ENCODE data around the gene UMAD1.
"Not testable (repeated sequence)": the region's sequence is repeated elsewhere in the genome, so short reads cannot be mapped to it uniquely, and the experiment has no call there.

The UMAD1 gene

GRCh38 chr7:7808156-7808555, 167.6 kb downstream of the UMAD1 start:
- no peak for DNase-seq

DNA sequence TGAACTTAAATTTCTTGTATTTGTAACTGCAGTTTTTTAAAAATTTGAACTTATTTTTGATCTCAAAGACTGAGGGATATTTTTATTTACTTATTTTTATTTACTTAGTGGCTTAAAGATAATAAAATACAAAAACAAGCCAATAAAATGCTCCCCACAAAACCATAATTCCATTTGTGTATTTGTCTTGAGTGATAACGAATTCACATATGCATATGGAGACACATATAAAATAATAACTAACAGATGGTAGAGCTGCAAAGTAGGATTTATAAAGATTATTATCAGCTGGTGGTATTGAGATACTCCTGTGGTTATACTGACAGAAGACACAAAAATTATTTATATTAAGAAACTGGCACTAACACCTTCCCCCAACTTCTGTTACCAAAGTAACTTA, 168.1 kb downstream of the UMAD1 start:
- DNase-seq = no peak

- DNase-seq = no peak
These were observed 169.8 kb downstream of the UMAD1 start for GRCh38 chr7:7810380-7810779.

DNA sequence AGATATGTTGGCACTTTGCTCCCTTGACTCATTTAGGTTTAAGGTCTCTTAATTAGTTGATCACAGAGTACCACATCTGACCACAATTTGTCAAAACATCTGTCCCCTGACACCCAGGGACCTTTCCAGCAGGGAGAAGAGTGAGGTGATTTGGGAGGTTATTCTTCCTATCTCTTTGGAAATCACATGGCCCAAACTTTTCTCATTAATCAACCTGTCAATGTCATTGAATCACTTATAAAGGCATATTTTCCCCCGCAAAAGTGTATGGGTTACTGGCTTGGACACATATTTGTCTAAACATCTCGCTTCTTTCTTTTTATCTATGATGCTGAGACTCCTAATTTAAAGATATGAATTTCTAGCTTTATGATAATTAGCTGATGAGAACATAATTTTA, 170.3 kb downstream of the UMAD1 start:
- DNase-seq = no peak

GRCh38 chr7:7812112-7812511, 171.6 kb downstream of the UMAD1 start:
- DNase-seq = peak; percentile 62

- DNase-seq = no peak
These were observed 174.8 kb downstream of the UMAD1 start for GRCh38 chr7:7815395-7815794.

DNA sequence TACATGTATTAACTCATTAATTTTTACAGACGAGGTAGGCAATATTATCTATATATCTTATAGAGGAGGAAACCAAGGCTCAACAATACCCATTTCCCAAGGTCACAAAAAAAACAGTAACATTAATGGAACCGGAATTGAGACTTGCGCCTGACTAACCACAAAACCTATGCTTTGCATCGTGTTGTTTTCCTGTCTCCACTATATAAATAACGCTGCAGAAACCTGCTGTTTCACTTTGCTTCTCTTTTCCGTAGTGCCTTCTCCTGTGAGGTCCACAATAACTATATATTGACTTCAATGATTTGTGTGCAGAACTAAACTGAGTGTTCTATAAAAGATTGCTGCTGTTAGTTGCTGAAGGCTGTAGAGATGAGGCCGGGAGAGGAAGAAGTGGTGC, 175.5 kb downstream of the UMAD1 start:
- no peak for DNase-seq

DNA sequence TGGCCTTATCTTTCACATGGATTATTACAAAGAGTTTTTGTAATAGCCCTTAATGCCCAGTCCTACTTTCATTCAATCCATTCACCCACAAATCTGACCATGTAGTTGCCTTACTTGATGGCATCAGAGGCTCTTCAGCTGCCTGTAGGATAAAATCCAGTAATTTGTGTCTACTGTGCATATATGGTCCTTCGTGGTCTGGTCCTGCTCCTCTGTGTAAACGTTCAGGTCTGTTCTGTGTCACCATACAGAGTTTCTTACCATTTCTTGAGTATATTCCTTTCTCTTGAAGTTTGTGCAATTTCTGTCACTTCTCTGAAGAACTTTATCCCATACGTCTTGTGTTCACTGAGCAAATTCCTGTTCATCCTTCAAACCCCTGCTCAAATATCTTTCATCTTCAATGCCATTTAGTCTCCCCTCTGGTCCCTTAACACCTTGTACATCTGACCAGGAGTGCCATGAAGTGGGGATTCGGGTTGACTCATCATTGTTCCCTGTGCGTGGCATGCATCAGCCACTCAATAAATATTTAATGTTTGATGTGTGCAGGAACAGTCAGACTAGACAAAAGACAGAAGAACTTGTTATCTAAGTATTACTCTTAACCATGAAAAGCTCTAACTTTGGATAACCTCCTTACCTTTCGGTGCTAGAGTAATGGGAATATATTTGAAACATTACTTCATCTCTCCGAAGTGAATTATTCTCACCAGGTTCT, 176.4 kb downstream of the UMAD1 start:
- no peak for DNase-seq

GRCh38 chr7:7817748-7818147, 177.2 kb downstream of the UMAD1 start:
- no peak for DNase-seq

- DNase-seq = not testable (repeated sequence)
These were observed 177.6 kb downstream of the UMAD1 start for GRCh38 chr7:7818179-7818578.

GRCh38 chr7:7819442-7820247, 179.1 kb downstream of the UMAD1 start:
- DNase-seq = no peak

DNA sequence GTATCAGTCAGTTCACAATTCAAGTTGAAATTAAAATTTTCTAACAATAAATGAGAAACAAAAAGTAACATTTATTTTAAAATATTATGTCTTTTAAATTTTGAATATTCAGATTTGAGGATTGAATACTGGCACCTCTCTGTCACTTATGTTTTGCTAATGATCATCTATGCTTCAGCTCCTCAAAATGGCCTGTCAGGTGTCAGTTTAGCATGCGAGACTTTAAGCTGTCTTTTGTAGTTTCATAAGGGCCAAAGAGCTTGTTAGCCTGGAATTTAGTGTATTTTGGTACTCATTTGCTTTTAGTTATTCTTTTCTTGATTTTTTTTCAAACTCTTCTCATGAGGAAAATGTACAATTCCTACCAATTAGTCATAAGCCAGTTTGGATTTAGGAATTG, 179.9 kb downstream of the UMAD1 start:
- DNase-seq = no peak

DNA sequence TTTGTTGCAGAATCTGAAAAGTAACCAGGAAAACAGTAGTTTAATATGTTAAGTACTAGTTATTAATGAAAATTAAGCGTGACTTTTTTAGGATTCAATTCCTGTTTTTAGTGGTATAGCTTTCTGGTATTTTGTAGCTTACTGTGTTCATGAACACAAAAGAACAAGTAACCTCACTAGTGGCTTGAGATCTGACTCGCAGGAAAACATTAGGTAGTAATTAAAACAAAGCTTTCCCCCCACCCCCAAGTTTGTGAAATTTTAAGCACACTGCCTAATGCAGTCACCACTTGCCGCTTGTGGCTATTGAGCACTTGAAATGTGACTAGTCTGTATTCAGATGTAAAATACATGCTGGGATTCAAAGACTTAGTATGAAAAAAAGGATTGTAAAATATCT, 180.4 kb downstream of the UMAD1 start:
- no peak for DNase-seq

- DNase-seq = no peak
These were observed 181.0 kb downstream of the UMAD1 start for GRCh38 chr7:7821517-7821916.

- DNase-seq = not testable (repeated sequence)
These were observed 184.7 kb downstream of the UMAD1 start for GRCh38 chr7:7825294-7825693.

DNA sequence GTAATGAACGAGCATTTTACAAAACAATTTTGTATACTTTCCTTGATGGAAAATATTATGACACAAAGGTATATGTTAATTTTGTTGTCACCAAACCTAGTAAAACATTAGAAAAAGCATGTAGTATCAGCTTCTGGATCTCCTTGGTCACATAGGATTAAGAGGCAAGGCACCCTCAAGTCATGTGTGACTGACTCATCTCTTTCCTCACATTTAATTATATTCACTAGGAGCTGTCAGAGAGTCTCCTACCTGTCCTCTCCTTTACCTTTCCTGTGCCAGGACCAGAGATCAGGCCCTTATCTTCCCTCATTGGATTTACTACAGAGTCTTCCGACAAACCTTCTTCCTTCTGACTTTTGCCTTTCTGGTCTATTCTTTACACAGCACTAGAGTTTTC, 189.1 kb downstream of the UMAD1 start:
- no peak for DNase-seq

DNA sequence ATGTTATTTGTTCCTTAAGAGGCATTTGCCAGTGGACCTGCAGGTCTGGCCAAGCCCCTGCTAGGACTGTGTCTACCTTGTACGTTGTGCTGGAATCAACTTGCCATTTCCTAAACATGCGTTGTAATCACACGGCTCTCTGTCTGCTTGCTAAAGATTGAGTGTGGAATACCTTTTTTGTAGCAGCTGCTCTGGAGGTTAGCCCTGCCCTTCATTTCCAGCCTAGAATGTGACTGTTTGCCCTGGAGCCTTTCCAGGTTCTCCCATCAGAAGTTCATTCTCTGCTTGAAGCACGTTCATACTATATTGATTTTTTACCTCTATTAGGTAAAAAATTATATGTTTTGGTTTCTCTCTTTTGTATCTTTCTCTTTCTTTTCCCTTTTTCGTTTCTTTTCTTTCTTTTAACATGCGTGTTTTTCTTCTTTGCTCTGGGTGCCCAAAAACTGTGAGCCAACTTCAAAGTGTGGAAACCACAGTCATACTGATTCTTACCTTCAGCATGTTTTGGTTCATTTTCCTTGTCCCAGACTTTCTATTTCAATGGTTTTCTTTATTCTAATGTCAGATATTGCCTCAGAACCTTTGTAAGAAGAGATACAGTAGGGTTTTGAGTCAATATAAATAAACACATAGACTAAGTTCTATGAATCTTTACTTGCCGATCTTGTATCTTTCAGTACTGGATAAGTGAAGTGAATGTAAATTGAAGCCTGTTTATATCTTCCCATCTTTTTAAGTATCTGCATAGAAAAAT, 189.7 kb downstream of the UMAD1 start:
- no peak for DNase-seq

DNA sequence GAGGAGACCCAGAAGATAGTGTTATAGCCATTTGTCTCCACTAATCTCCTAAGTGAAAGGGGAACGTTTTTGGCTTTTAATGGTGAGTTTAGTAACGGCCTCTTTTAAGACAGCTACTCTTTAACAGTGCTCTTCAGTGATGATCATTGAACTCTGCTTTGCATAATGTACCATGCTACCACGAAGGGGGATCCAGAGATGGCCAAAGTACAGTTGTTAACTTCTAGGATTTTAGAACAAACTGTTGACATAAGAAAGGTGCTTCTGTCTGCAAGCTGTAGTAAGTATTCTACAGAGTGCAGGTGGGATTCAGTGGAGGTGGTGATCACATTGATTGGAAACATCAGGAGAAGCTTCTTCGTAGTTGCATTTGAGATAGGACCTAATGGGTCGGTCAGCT, 192.0 kb downstream of the UMAD1 start:
- DNase-seq = no peak

DNA sequence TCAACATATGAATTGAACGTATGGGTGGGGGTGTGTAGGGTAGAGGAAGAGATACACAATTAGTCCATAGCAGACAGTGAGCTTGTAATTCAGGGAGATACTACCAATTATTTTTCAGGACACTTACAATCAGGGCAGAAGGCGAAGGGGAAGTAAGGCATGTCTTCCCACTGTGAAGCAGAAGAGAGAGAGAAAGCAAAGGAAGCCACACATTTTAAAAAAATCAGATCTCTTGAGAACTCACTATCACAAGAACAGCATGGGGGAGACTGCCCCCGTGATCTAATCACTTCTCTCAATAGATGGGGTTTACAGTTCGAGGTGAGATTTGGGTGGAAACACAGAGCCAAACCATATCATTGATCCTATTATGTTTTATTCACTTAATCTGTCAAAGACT, 194.2 kb downstream of the UMAD1 start:
- no peak for DNase-seq

- no peak for DNase-seq
These were observed 200.5 kb downstream of the UMAD1 start for GRCh38 chr7:7841027-7841426.

GRCh38 chr7:7843240-7843639, 202.7 kb downstream of the UMAD1 start:
- DNase-seq = no peak

- no peak for DNase-seq
These were observed 203.4 kb downstream of the UMAD1 start for GRCh38 chr7:7843972-7844371.

GRCh38 chr7:7848246-7848645, 207.7 kb downstream of the UMAD1 start:
- DNase-seq = no peak

DNA sequence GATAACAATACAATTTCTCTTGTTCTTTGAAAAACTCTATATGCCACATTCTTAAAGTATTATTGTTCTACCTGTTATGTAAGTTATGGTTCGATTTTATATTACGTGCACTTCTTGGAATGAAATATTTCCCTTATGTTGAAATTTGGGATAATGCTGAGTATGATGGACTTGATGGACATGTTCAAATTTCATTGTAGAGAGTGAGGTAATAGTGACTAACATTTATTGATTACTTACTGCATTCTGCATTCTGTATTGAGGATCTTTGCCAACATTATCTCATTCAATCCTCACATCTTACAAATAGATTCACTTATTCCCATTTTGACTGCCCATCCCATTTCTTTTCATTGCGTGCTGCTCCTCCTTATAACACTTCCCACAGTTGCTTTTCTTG, 208.3 kb downstream of the UMAD1 start:
- DNase-seq = no peak

All from NCI-H2171 (cell line).